HG02852 (cell line): ENCODE measurements around the gene TEDC1.

ENCODE experiments used
- ATAC-seq: cut with Tn5 transposase; IDR thresholded peaks from one replicate; pipeline ENCODE4 v1.9.1; 2021; ENCODE audit warnings: mild to moderate bottlenecking, moderate library complexity; ENCODE audit not compliant: unreplicated experiment

The TEDC1 gene

GRCh38 chr14:105517096-105517495, 26.1 kb downstream of the TEDC1 start:
- ATAC-seq: no peak

- no peak for ATAC-seq
Observed at GRCh38 chr14:105519946-105520698, 29.1 kb downstream of the TEDC1 start.

GRCh38 chr14:105525326-105525725, 34.3 kb downstream of the TEDC1 start:
- no peak for ATAC-seq

GRCh38 chr14:105525861-105526775, 35.1 kb downstream of the TEDC1 start, which contains the start of gene TMEM121:
TMEM121 (plus strand) TSS chr14:105526583; CDS start chr14:105528835, 2,252 bp downstream.
- ATAC-seq: no peak

GRCh38 chr14:105526776-105527380, 35.8 kb downstream of the TEDC1 start:
- no peak for ATAC-seq

GRCh38 chr14:105527381-105527825, 36.4 kb downstream of the TEDC1 start:
- ATAC-seq: no peak

- ATAC-seq: no peak
Observed at GRCh38 chr14:105527826-105528585, 37.0 kb downstream of the TEDC1 start.

GRCh38 chr14:105528586-105529318, 37.7 kb downstream of the TEDC1 start:
- ATAC-seq: no peak

- no peak for ATAC-seq
Observed at GRCh38 chr14:105529319-105529568, 38.2 kb downstream of the TEDC1 start.

GRCh38 chr14:105529569-105530284, 38.7 kb downstream of the TEDC1 start:
- no peak for ATAC-seq

GRCh38 chr14:105530285-105531087, 39.4 kb downstream of the TEDC1 start:
- ATAC-seq: no peak

GRCh38 chr14:105531088-105531893, 40.2 kb downstream of the TEDC1 start:
- ATAC-seq: no peak

- no peak for ATAC-seq
Observed at GRCh38 chr14:105531894-105532623, 41.0 kb downstream of the TEDC1 start.

- ATAC-seq: no peak
Observed at GRCh38 chr14:105532735-105533141, 41.7 kb downstream of the TEDC1 start.

GRCh38 chr14:105533391-105533790, 42.3 kb downstream of the TEDC1 start:
- no peak for ATAC-seq

- ATAC-seq: no peak
Observed at GRCh38 chr14:105533811-105534498, 42.9 kb downstream of the TEDC1 start.

- ATAC-seq: no peak
Observed at GRCh38 chr14:105534586-105534985, 43.5 kb downstream of the TEDC1 start.
